Measurements from ENCODE around the gene PRDM5. TPM values are rescaled to one million over a fixed set of nuclear protein-coding genes. Genes with fewer than 3 reads are reported as not detected.

Gene PRDM5
- polyA plus RNA-seq, 1 donor (not counting 4 experiments of a cell fraction or from before 2014, with no cell fraction given): 3.6 TPM

- DNase-seq (ENCODE audit: low read depth, low spot score) (no peak), FAIRE-seq (no peak)
- Histone ChIP-seq H3K9ac (ENCODE audit: control insufficient read depth, extremely low read depth, insufficient read depth, low read length) (no peak overlapping the region), H4K20me1 (ENCODE audit: control insufficient read depth, extremely low read depth, insufficient read depth, low read length) (no peaks in the 10 kb centered on the region), H3K4me3 (ENCODE audit: control insufficient read depth in 2 of 3, extremely low read depth in 1 of 3, insufficient read depth in 2 of 3, low read depth in 1 of 3, low read length in 3 of 3) (no peak overlapping the region), H2AFZ (ENCODE audit: control insufficient read depth, low read length) (no peak overlapping the region), H3K4me2 (ENCODE audit: control insufficient read depth, extremely low read depth, insufficient read depth, low read depth, low read length) (no peak overlapping the region), H3K9me3 (ENCODE audit: control insufficient read depth, low read depth, low read length) (no peaks in the 10 kb centered on the region), H3K9me1 (ENCODE audit: control insufficient read depth, extremely low read depth, insufficient read depth, low read length) (no peaks in the 10 kb centered on the region), H3K27ac (ENCODE audit: control insufficient read depth, insufficient read depth, low read length) (no peak overlapping the region), H3K4me1 (ENCODE audit: control insufficient read depth, extremely low read depth, insufficient read depth, low read length) (no peaks in the 10 kb centered on the region), H3K79me2 (ENCODE audit: control insufficient read depth, insufficient read depth, low read length) (no peaks in the 10 kb centered on the region), H3K27me3 (ENCODE audit: control insufficient read depth, extremely low read depth, insufficient read depth, low read length) (no peaks in the 10 kb centered on the region), H3K36me3 (ENCODE audit: control insufficient read depth in 2 of 2, extremely low read depth in 1 of 2, insufficient read depth in 2 of 2, low read length in 2 of 2) (no peaks in the 10 kb centered on the region)
- dilution Hi-C loops (cut with MboI; ENCODE audit: extremely low pct_ligation_motif_present, low sequenced_read_pairs): no loop called here
- TF ChIP-seq EZH2 (IDR thresholded peaks at IDR 0.05; ENCODE audit: low read length): no peak
- no peak for TF ChIP-seq CTCF (optimal IDR thresholded peaks at IDR 0.05 in 1 of 3, IDR thresholded peaks at IDR 0.05 in 1 of 3, conservative IDR thresholded peaks at IDR 0.05 in 1 of 3; ENCODE audit: extremely low read depth in 1 of 3, insufficient read depth in 2 of 3, low read length in 3 of 3)
These were observed 20.8 kb downstream of the PRDM5 start for GRCh38 chr4:120901731-120902130.

DNA sequence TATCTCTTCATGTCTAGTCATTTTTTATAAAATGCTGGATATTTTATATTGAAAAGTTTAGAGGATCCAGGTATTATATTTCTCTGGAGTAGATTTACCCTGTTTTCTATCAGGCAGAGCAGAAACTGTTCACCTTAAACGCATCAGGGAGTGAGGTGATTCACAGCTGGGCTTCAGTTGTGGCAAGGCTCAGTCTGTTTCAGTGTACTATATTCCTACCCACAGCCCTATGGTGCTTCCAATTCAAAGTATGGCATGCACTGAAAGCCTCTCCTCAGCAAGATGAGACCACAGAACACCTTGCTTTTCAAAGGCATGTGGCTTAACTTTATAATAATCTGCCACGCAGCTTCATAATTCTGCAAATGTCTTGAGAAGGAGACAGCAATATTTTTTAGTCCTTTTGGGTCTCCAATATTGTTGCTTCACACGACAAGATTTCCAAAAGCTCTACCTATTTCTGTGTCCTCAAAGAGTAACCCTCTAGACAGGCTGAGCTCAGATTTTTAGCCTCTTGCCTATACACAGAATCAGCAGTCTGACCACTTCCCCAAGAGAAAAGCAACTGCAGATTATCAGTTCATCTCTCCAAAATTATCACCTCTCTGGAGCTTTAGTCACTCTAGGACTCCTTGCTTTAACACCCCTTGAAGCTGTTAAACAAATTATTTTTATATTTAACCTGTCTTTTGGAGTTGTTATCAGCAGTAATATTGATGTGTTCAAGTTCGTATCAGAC, 24.4 kb downstream of the PRDM5 start:
- DNase-seq (ENCODE audit: low read depth, low spot score): no peak
- Histone ChIP-seq H4K20me1 (ENCODE audit: control insufficient read depth, extremely low read depth, insufficient read depth, low read length) (no peaks in the 10 kb centered on the region), H3K4me3 (ENCODE audit: control insufficient read depth in 2 of 3, extremely low read depth in 1 of 3, insufficient read depth in 2 of 3, low read depth in 1 of 3, low read length in 3 of 3) (no peak overlapping the region), H3K9me3 (ENCODE audit: control insufficient read depth, low read depth, low read length) (no peaks in the 10 kb centered on the region), H3K9me1 (ENCODE audit: control insufficient read depth, extremely low read depth, insufficient read depth, low read length) (no peaks in the 10 kb centered on the region), H3K79me2 (ENCODE audit: control insufficient read depth, insufficient read depth, low read length) (no peaks in the 10 kb centered on the region), H3K9ac (ENCODE audit: control insufficient read depth, extremely low read depth, insufficient read depth, low read length) (no peak overlapping the region), H2AFZ (ENCODE audit: control insufficient read depth, low read length) (no peak overlapping the region), H3K36me3 (ENCODE audit: control insufficient read depth in 2 of 2, extremely low read depth in 1 of 2, insufficient read depth in 2 of 2, low read length in 2 of 2) (no peaks in the 10 kb centered on the region), H3K4me1 (ENCODE audit: control insufficient read depth, extremely low read depth, insufficient read depth, low read length) (no peaks in the 10 kb centered on the region), H3K27me3 (ENCODE audit: control insufficient read depth, extremely low read depth, insufficient read depth, low read length) (no peaks in the 10 kb centered on the region), H3K4me2 (ENCODE audit: control insufficient read depth, extremely low read depth, insufficient read depth, low read depth, low read length) (no peak overlapping the region), H3K27ac (ENCODE audit: control insufficient read depth, insufficient read depth, low read length) (no peak overlapping the region)
- TF ChIP-seq EZH2 (IDR thresholded peaks at IDR 0.05; ENCODE audit: low read length): no peak
- TF ChIP-seq CTCF (optimal IDR thresholded peaks at IDR 0.05 in 1 of 3, IDR thresholded peaks at IDR 0.05 in 1 of 3, conservative IDR thresholded peaks at IDR 0.05 in 1 of 3; ENCODE audit: extremely low read depth in 1 of 3, insufficient read depth in 2 of 3, low read length in 3 of 3): no peak
- dilution Hi-C loops (cut with MboI; ENCODE audit: extremely low pct_ligation_motif_present, low sequenced_read_pairs): no loop called here
- FAIRE-seq: no peak

Measured in keratinocyte (primary cell).